ENCODE measurements around the gene OTOP2.
A peak's percentile ranks its signal among the peaks of the same experiment; 100 is the strongest.
"Not testable (repeated sequence)": the region's sequence is repeated elsewhere in the genome, so short reads cannot be mapped to it uniquely, and the experiment has no call there.

Gene OTOP2

DNA sequence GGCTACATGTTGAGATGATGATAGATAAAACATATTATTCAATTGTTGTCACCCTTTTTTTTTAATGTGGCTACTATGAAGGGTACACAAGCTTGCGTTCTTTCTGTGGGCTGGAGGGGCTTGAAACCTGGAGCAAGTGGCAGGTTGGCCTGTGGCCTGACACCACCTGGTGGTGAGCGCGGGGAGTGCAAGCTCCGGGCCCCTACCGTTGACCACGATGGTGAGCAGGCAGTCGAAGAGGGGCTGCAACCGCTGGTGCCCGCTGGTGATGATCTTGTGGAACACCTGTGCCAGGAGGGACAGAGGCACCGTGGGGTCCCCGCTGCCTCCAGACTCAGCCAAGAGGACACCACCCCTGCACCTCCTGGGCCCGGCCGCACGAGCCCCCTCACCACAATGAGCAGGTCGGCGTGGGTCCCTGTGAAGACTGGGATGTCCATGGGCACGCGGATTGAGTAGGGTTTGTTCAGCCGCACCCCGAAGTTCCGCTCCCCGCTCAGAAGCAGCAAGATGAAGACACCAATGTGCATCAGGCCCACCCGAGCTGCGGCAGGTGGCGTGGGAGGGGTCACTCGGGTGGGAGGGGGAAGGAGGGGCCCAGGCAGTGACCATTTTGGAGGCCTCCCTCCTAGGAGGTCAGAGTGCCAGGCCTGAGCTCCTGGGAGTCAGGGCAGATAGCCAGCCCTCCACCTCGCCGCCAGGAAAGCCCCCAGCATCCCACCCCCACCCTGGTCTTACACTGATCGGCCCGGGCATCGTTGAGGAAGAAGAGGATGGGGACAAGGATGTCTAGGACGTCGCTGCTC, 34.1 kb downstream of the OTOP2 start:
- no peak overlapping the region for H3K27ac Mint-ChIP-seq
- peaks cover 51% of the 10 kb centered on the region for H3K27me3 Mint-ChIP-seq
- H3K9me3 Mint-ChIP-seq, result no peaks in the 10 kb centered on the region
- H3K4me1 Mint-ChIP-seq, result peaks cover 9% of the 10 kb centered on the region
- DNase-seq, result peak; percentile 85
- H3K36me3 Mint-ChIP-seq, result no peaks in the 10 kb centered on the region
- no peak overlapping the region for H3K4me3 Mint-ChIP-seq
- CTCF ChIA-PET, result interaction anchor here (0.5 to 10.2 kb wide), 23 partner anchors 9 to 212 kb away, joined by 3 to 152 read pairs (median 4); partner anchors contain the start of genes OTOP2 and USH1G

- peaks cover 49% of the 10 kb centered on the region for H3K27me3 Mint-ChIP-seq
- H3K9me3 Mint-ChIP-seq, result no peaks in the 10 kb centered on the region
- no peak overlapping the region for H3K27ac Mint-ChIP-seq
- H3K4me3 Mint-ChIP-seq, result no peak overlapping the region
- no peak for DNase-seq
- CTCF ChIA-PET, result interaction anchor here (0.9 to 10.2 kb wide), 32 partner anchors 8 to 452 kb away, joined by 3 to 152 read pairs (median 12); partner anchors contain the start of genes ARMC7, CDR2L, HID1 and MRPL58
- H3K36me3 Mint-ChIP-seq, result no peaks in the 10 kb centered on the region
- H3K4me1 Mint-ChIP-seq, result peaks cover 9% of the 10 kb centered on the region
Measured at GRCh38 chr17:74959826-74960515, 35.9 kb downstream of the OTOP2 start.

GRCh38 chr17:74960570-74961342, 36.7 kb downstream of the OTOP2 start:
- Mint-ChIP-seq H3K27ac (no peak overlapping the region), H3K27me3 (peaks cover 48% of the 10 kb centered on the region), H3K4me3 (no peak overlapping the region), H3K9me3 (no peaks in the 10 kb centered on the region), H3K4me1 (peaks cover 9% of the 10 kb centered on the region), H3K36me3 (no peaks in the 10 kb centered on the region)
- CTCF ChIA-PET, result interaction anchor here (0.6 to 10.2 kb wide), 53 partner anchors 9 to 640 kb away, joined by 3 to 152 read pairs (median 5); partner anchors contain the start of genes ARMC7, ATP5PD, CDR2L and HID1
- peak; percentile 76 for DNase-seq

DNA sequence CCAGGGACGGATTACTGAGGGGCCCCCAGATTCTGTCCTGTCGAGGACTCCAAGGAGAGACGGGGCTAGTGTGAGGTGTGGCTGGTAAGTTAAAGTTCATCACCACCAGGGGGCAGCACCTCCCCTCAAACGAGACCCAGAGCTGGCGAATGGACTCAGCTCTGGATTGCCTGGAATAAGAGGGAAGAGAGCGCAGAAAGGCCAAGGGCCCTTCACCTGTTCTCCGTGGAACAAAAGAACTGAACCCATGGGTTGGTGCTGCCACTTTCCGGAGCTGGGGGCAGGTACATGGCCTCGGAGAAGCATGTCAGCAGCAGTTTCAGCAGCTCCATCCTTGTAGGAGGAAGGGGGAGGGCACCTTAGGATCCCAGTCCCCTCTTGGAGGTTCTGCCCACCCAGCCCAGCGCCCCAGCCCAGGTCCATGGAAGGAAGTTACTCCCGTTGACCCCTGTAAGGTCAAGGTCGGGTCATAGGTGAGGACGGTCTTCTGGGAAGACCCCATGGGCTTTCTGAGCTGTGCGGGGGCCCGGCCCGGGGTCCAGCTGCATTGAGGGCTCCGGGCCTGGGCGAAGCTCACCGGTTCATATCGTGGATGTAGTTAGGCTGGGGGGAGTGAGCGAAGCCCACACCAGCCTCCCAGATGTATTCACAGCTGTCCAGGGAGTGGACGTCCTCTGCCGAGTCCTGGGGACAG, 37.7 kb downstream of the OTOP2 start:
- DNase-seq, result peak; percentile 89
- peaks cover 9% of the 10 kb centered on the region for H3K4me1 Mint-ChIP-seq
- H3K27me3 Mint-ChIP-seq, result peaks cover 38% of the 10 kb centered on the region
- no peaks in the 10 kb centered on the region for H3K36me3 Mint-ChIP-seq
- H3K27ac Mint-ChIP-seq, result no peak overlapping the region
- CTCF ChIA-PET, result interaction anchor here (0.6 to 10.2 kb wide), 55 partner anchors 10 to 454 kb away, joined by 3 to 152 read pairs (median 5); partner anchors contain the start of genes ARMC7, ATP5PD, CDR2L and HID1
- H3K4me3 Mint-ChIP-seq, result no peak overlapping the region
- no peaks in the 10 kb centered on the region for H3K9me3 Mint-ChIP-seq

DNA sequence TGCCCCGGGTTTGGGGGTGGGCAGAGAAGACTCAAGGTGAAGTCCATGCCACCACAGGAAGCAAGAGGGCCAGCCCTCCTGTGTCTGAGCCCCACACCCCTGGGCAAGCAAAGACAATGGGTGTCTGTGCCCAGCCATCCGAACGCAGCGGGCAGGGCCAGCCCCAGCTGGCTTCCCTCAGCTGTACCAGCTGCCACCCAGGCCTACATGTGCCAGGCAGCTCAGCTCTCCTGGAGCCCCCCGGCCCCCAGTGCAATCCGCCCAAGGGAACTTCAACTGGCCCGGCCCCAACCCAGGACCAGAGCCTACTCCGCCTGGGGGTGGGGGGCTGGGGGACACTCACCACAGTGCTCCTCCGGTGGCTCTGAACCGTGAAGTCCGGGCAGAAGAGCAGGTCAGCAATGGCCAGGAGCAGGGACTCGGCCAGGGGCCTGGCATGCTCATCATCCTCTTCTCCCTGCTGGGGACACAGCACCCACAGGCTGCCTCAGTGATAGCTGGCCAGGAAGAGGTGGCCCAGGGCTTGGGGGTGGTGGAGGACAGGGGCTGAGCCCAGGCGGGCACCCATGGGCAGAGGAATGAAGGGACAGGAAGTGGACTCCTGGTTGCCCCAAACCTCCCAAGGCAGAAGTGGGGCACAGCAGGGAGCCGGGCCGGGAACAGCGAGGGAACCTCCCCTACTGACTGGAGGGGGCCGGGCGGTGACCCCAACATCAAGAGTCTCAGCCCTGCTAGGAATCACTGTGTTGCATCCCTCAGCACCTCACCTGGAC, 38.7 kb downstream of the OTOP2 start:
- H3K4me1 Mint-ChIP-seq, result peaks cover 9% of the 10 kb centered on the region
- CTCF ChIA-PET, result interaction anchor here (0.6 to 10.2 kb wide), 25 partner anchors 10 to 246 kb away, joined by 3 to 152 read pairs (median 12); partner anchors contain the start of genes ATP5PD, CDR2L, HID1 and KCTD2
- no peak overlapping the region for H3K4me3 Mint-ChIP-seq
- H3K27me3 Mint-ChIP-seq, result peaks cover 36% of the 10 kb centered on the region
- H3K9me3 Mint-ChIP-seq, result no peaks in the 10 kb centered on the region
- no peak for DNase-seq
- H3K27ac Mint-ChIP-seq, result no peak overlapping the region
- no peaks in the 10 kb centered on the region for H3K36me3 Mint-ChIP-seq

- Mint-ChIP-seq H3K9me3 (no peaks in the 10 kb centered on the region), H3K4me3 (no peak overlapping the region), H3K27ac (no peak overlapping the region), H3K27me3 (peaks cover 31% of the 10 kb centered on the region), H3K4me1 (peaks cover 9% of the 10 kb centered on the region), H3K36me3 (no peaks in the 10 kb centered on the region)
- DNase-seq, result no peak
- CTCF ChIA-PET, result interaction anchor here (0.9 to 10.2 kb wide), 4 partner anchors 39 to 238 kb away, joined by 3 to 152 read pairs (median 63); partner anchors contain the start of genes MRPL58, OTOP2 and USH1G
Measured at GRCh38 chr17:74963656-74964055, 39.6 kb downstream of the OTOP2 start.

- no peaks in the 10 kb centered on the region for H3K9me3 Mint-ChIP-seq
- no peak overlapping the region for H3K4me3 Mint-ChIP-seq
- CTCF ChIA-PET, result interaction anchor here (0.9 to 10.2 kb wide), 4 partner anchors 39 to 237 kb away, joined by 3 to 152 read pairs (median 63); partner anchors contain the start of genes MRPL58, OTOP2 and USH1G
- H3K27ac Mint-ChIP-seq, result no peak overlapping the region
- DNase-seq, result no peak
- no peaks in the 10 kb centered on the region for H3K36me3 Mint-ChIP-seq
- peaks cover 9% of the 10 kb centered on the region for H3K4me1 Mint-ChIP-seq
- peaks cover 29% of the 10 kb centered on the region for H3K27me3 Mint-ChIP-seq
Measured at GRCh38 chr17:74964246-74964761, 40.2 kb downstream of the OTOP2 start.

GRCh38 chr17:74964988-74965622, 41.0 kb downstream of the OTOP2 start:
- H3K4me3 Mint-ChIP-seq, result no peak overlapping the region
- H3K9me3 Mint-ChIP-seq, result no peaks in the 10 kb centered on the region
- H3K27ac Mint-ChIP-seq, result no peak overlapping the region
- no peaks in the 10 kb centered on the region for H3K36me3 Mint-ChIP-seq
- CTCF ChIA-PET, result interaction anchor here (1.5 to 5.6 kb wide), 2 partner anchors 45 to 237 kb away, joined by 4 to 122 read pairs; partner anchors contain the start of gene MRPL58
- no peak for DNase-seq
- H3K4me1 Mint-ChIP-seq, result peaks cover 9% of the 10 kb centered on the region
- H3K27me3 Mint-ChIP-seq, result peaks cover 23% of the 10 kb centered on the region

GRCh38 chr17:74968361-74968780, 44.3 kb downstream of the OTOP2 start:
- CTCF ChIA-PET, result interaction anchor here (0.7 to 1.8 kb wide), 2 partner anchors 10 to 193 kb away, joined by 5 read pairs; no protein-coding TSS in a partner anchor
- Mint-ChIP-seq H3K36me3 (no peaks in the 10 kb centered on the region), H3K4me1 (peaks cover 6% of the 10 kb centered on the region), H3K4me3 (no peak overlapping the region), H3K27ac (no peak overlapping the region), H3K9me3 (no peaks in the 10 kb centered on the region), H3K27me3 (peaks cover 45% of the 10 kb centered on the region)
- no peak for DNase-seq

- not testable (repeated sequence) for H3K27ac Mint-ChIP-seq, H3K4me3 Mint-ChIP-seq, H3K9me3 Mint-ChIP-seq, H3K36me3 Mint-ChIP-seq, DNase-seq, H3K4me1 Mint-ChIP-seq
- H3K27me3 Mint-ChIP-seq, result peaks cover 56% of the 10 kb centered on the region
- CTCF ChIA-PET, result interaction anchor here (1.8 to 8.0 kb wide), 2 partner anchors 8 to 11 kb away, joined by 5 to 63 read pairs; no protein-coding TSS in a partner anchor
Measured at GRCh38 chr17:74969501-74969900, 45.4 kb downstream of the OTOP2 start.

DNA sequence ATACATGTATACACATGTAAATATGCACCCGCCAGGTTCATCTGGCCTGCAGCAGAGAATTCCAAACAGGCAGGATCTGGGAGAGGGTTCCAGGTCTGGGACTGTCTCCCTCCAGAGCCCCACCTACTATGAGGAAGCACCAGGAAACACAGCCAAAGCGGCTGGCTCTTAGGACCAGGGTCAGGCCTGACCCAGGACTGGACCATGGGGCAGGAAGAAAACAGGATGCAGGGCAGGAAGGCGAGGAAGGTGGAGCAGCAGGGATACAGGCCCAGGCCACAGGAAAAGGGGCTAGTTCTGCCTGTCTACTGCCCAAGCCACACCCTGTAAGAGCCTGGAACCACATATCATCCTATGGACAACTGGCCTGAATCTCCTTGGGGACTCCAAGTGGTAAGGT, 46.3 kb downstream of the OTOP2 start:
- no peak for DNase-seq
- Mint-ChIP-seq H3K27ac (peak overlapping the region; percentile 3), H3K4me1 (peaks cover 6% of the 10 kb centered on the region), H3K27me3 (peaks cover 60% of the 10 kb centered on the region), H3K4me3 (no peak overlapping the region), H3K9me3 (no peaks in the 10 kb centered on the region), H3K36me3 (no peaks in the 10 kb centered on the region)
- CTCF ChIA-PET, result interaction anchor here (8.0 kb wide), 1 partner anchor 9 kb away, joined by 63 read pairs; no protein-coding TSS in a partner anchor
